A673 (cell line): ENCODE results near the gene INHBB. TPM values are rescaled to one million over a fixed set of nuclear protein-coding genes. Genes with fewer than 3 reads are reported as not detected.

ENCODE experiments used
- BruUV-seq: library from RNA; stranded (reverse); fragments of 400-500 nt; replicated peaks from 2 replicates; lab custom pipeline; 2021; lab: Mats Ljungman, UMichigan
- CTCF ChIA-PET: fragments of 300-600 bp; sonication (Branson Sonifier 250); formaldehyde crosslinking; loops from one replicate; lab custom pipeline; 2022; ENCODE audit warnings: antibody characterized with exemption; lab: Charles Lee
- POLR2A ChIA-PET: fragments of 300-600 bp; sonication (Branson Sonifier 250); formaldehyde crosslinking; loops from one replicate; lab custom pipeline; 2022; ENCODE audit warnings: antibody characterized with exemption; ENCODE audit not compliant: low non-redundant PET; lab: Charles Lee
- DNase-seq: peaks from one replicate; pipeline ENCODE4 v3.0.0-alpha.2; 2015; ENCODE audit warnings: low spot score
- H3K27ac ChIP-seq: fragments of 200-600 bp; sonication (generic); 2 replicates; pipeline ENCODE4 v1.5.1; 2016; ENCODE audit warnings: mixed run types, low read depth, mild to moderate bottlenecking, mixed read lengths, antibody characterized with exemption, low read length; ENCODE audit not compliant: poor library complexity, severe bottlenecking
- H3K27me3 ChIP-seq: fragments of 200-600 bp; sonication (generic); replicated peaks from 2 replicates; pipeline ENCODE4 v1.6.1; 2017; ENCODE audit warnings: mixed run types, low read depth, mild to moderate bottlenecking, mixed read lengths, antibody characterized with exemption, low read length; ENCODE audit not compliant: insufficient read depth, poor library complexity
- H3K36me3 ChIP-seq: fragments of 200-600 bp; sonication (generic); 2 replicates; pipeline ENCODE4 v1.6.1; 2016; ENCODE audit warnings: mixed run types, mild to moderate bottlenecking, mixed read lengths, antibody characterized with exemption, low read length; ENCODE audit not compliant: insufficient read depth, poor library complexity, severe bottlenecking
- H3K4me1 ChIP-seq: fragments of 200-600 bp; sonication (generic); 2 replicates; pipeline ENCODE4 v1.6.1; 2017; ENCODE audit warnings: mixed run types, mild to moderate bottlenecking, mixed read lengths, antibody characterized with exemption, low read length; ENCODE audit not compliant: insufficient read depth, poor library complexity, severe bottlenecking
- H3K4me3 ChIP-seq: fragments of 200-600 bp; sonication (generic); 2 replicates; pipeline ENCODE4 v1.5.1; 2016; ENCODE audit warnings: low read depth, mixed run types, mild to moderate bottlenecking, mixed read lengths, low read length; ENCODE audit not compliant: poor library complexity, severe bottlenecking
- H3K9me3 ChIP-seq: fragments of 200-600 bp; sonication (generic); 2 replicates; pipeline ENCODE4 v1.6.1; 2016; ENCODE audit warnings: mixed run types, low read depth, mild to moderate bottlenecking, mixed read lengths, antibody characterized with exemption, low read length; ENCODE audit not compliant: poor library complexity, severe bottlenecking
- EZH2 ChIP-seq: fragments of 200-600 bp; sonication (generic); IDR thresholded peaks from 2 replicates; pipeline ENCODE4 v1.6.1; 2017; ENCODE audit warnings: borderline replicate concordance, low read depth, mild to moderate bottlenecking, mixed read lengths, antibody characterized with exemption, low read length; ENCODE audit not compliant: poor library complexity, severe bottlenecking
- intact Hi-C: fragments of 100-400 bp; cut with micrococcal nuclease; formaldehyde crosslinking; loops from one replicate; pipeline ENCODE4 v1.10.0; 2022; ENCODE audit not compliant: unreplicated experiment
- total RNA-seq: library from RNA; stranded (reverse); gene quantifications from 2 replicates; pipeline ENCODE4 v1.2.3, GENCODE V29; 2021
- TF ChIP-seq, protein P1 (sequence below): fragments of 300-800, 200-600 bp; sonication (generic); conservative IDR thresholded peaks from 2 replicates; pipeline ENCODE4 v1.5.1; 2017; ENCODE audit warnings: low read depth, mild to moderate bottlenecking, antibody characterized with exemption, low read length, moderate library complexity, mixed read lengths

Gene INHBB
- total RNA-seq, 1 experiment from 2014 or later: 0.09 TPM

DNA sequence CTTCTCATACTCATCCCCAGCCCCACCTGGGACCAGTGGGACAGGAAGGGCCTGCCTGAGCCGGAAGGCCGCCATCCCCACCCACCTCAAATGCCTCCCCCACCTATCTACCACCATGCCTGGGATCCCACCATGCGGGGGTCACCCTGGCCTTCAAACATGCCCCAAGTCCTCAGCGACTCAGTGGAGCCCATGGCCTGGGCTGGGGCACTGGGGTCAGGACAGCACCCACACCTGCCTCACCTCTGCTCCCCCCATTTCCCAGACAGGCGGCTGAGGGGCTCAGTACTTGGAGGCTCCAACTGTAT is 7.6 kb downstream of the INHBB start:
- ChIA-PET POLR2A (no interaction called here), CTCF (no interaction called here)
- no TSS peak for BruUV-seq
- intact Hi-C loops: no loop called here
- no peak overlapping the region for H3K27ac ChIP-seq
- H3K27me3 ChIP-seq: peaks cover 3% of the 10 kb centered on the region
- no peaks in the 10 kb centered on the region for H3K9me3 ChIP-seq
- no peak for TF ChIP-seq EZH2
- TF ChIP-seq, protein P1, sequence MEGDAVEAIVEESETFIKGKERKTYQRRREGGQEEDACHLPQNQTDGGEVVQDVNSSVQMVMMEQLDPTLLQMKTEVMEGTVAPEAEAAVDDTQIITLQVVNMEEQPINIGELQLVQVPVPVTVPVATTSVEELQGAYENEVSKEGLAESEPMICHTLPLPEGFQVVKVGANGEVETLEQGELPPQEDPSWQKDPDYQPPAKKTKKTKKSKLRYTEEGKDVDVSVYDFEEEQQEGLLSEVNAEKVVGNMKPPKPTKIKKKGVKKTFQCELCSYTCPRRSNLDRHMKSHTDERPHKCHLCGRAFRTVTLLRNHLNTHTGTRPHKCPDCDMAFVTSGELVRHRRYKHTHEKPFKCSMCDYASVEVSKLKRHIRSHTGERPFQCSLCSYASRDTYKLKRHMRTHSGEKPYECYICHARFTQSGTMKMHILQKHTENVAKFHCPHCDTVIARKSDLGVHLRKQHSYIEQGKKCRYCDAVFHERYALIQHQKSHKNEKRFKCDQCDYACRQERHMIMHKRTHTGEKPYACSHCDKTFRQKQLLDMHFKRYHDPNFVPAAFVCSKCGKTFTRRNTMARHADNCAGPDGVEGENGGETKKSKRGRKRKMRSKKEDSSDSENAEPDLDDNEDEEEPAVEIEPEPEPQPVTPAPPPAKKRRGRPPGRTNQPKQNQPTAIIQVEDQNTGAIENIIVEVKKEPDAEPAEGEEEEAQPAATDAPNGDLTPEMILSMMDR: no peak
- H3K36me3 ChIP-seq: no peaks in the 10 kb centered on the region
- H3K4me1 ChIP-seq: no peaks in the 10 kb centered on the region
- DNase-seq: no peak
- no peak overlapping the region for H3K4me3 ChIP-seq

DNA sequence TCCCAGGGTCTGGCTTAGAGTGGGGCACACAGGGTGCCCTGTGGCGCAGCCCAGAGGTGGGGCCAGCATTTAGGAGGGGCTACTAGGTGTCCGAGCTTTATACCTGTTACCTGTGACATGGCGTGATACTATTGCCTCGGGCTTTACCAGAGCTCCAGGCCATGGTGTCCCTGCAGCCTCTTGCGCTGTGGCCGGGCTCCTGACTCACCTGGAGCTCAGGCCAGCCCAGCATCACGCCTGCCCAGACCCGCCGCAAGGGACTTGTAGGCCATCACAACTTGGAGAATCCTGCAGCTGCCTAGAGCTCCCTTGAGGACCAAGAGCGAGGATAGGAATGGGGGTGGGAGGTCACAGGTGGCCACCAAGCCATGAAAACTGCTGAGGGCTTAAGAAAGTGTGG is 8.0 kb downstream of the INHBB start:
- TF ChIP-seq, protein P1: no peak
- no peak for TF ChIP-seq EZH2
- POLR2A ChIA-PET: no interaction called here
- H3K4me1 ChIP-seq: no peaks in the 10 kb centered on the region
- CTCF ChIA-PET: no interaction called here
- no peak overlapping the region for H3K4me3 ChIP-seq
- DNase-seq: no peak
- H3K27ac ChIP-seq: no peak overlapping the region
- no peaks in the 10 kb centered on the region for H3K9me3 ChIP-seq
- no peaks in the 10 kb centered on the region for H3K36me3 ChIP-seq
- intact Hi-C loops: no loop called here
- H3K27me3 ChIP-seq: no peaks in the 10 kb centered on the region
- no TSS peak for BruUV-seq

DNA sequence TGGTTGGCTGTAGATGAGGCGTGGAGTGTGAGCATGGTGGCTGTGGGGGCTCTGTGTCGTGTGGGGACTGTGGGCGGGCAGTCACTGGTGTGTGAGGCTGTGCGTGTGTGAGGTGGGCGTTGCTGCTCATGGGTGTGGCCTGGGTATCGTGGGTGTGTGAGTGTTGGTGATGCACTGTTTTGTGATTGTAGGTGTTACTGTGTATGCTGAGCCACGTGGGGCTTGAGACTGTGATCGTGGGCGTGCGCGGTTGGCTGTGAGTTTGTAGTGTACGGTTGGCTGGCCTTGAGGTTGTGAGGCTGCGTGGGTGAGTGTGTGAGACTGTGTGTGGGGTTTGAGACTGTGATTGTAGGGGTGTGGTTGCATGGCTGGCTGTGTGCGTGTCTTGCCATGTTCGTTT is 8.5 kb downstream of the INHBB start:
- H3K27me3 ChIP-seq: no peaks in the 10 kb centered on the region
- no peaks in the 10 kb centered on the region for H3K4me1 ChIP-seq
- intact Hi-C loops: no loop called here
- no peaks in the 10 kb centered on the region for H3K9me3 ChIP-seq
- ChIA-PET POLR2A (no interaction called here), CTCF (no interaction called here)
- H3K4me3 ChIP-seq: no peak overlapping the region
- H3K27ac ChIP-seq: no peak overlapping the region
- no peak for DNase-seq
- H3K36me3 ChIP-seq: no peaks in the 10 kb centered on the region
- TF ChIP-seq EZH2: no peak
- TF ChIP-seq, protein P1: no peak
- no TSS peak for BruUV-seq
